ENCODE data around the gene SLC35B1.

Gene SLC35B1

GRCh38 chr17:49747632-49748031 lies 39.9 kb upstream of the SLC35B1 start:
- TF ChIP-seq CTCF (IDR thresholded peaks at IDR 0.05) = no peak
- Histone ChIP-seq H3K4me3 (ENCODE audit: low read depth, low read length) (no peak overlapping the region), H3K27ac (no peak overlapping the region), H3K79me2 (peaks cover 14% of the 10 kb centered on the region), H2AFZ (no peak overlapping the region), H3K36me3 (ENCODE audit: control insufficient read depth, insufficient read depth, low read length) (no peaks in the 10 kb centered on the region), H3K4me1 (peaks cover 5% of the 10 kb centered on the region), H3K27me3 (ENCODE audit: control insufficient read depth, insufficient read depth, low read length) (no peaks in the 10 kb centered on the region), H3K9ac (no peak overlapping the region), H3K9me3 (ENCODE audit: control insufficient read depth, low read length) (no peaks in the 10 kb centered on the region), H3K4me2 (ENCODE audit: low read length) (no peak overlapping the region)

- no peaks in the 10 kb centered on the region for H3K9me3 ChIP-seq (ENCODE audit: control insufficient read depth, low read length)
- H2AFZ ChIP-seq = no peak overlapping the region
- H3K27ac ChIP-seq = no peak overlapping the region
- H3K27me3 ChIP-seq (ENCODE audit: control insufficient read depth, insufficient read depth, low read length) = no peaks in the 10 kb centered on the region
- H3K79me2 ChIP-seq = peaks cover 10% of the 10 kb centered on the region
- H3K4me1 ChIP-seq = peaks cover 5% of the 10 kb centered on the region
- no peaks in the 10 kb centered on the region for H3K36me3 ChIP-seq (ENCODE audit: control insufficient read depth, insufficient read depth, low read length)
- no peak overlapping the region for H3K9ac ChIP-seq
- H3K4me3 ChIP-seq (ENCODE audit: low read depth, low read length) = no peak overlapping the region
- no peak overlapping the region for H3K4me2 ChIP-seq (ENCODE audit: low read length)
- no peak for TF ChIP-seq CTCF (IDR thresholded peaks at IDR 0.05)
Observed at GRCh38 chr17:49746791-49747490, 39.2 kb upstream of the SLC35B1 start.

- Histone ChIP-seq H2AFZ (no peak overlapping the region), H3K9ac (no peak overlapping the region), H3K79me2 (peaks cover 7% of the 10 kb centered on the region), H3K27me3 (ENCODE audit: control insufficient read depth, insufficient read depth, low read length) (no peaks in the 10 kb centered on the region), H3K9me3 (ENCODE audit: control insufficient read depth, low read length) (no peaks in the 10 kb centered on the region), H3K4me2 (ENCODE audit: low read length) (no peak overlapping the region), H3K4me3 (ENCODE audit: low read depth, low read length) (no peak overlapping the region), H3K27ac (no peak overlapping the region), H3K4me1 (peaks cover 5% of the 10 kb centered on the region), H3K36me3 (ENCODE audit: control insufficient read depth, insufficient read depth, low read length) (no peaks in the 10 kb centered on the region)
- TF ChIP-seq CTCF (IDR thresholded peaks at IDR 0.05) = no peak
Observed at GRCh38 chr17:49745175-49746139, 37.7 kb upstream of the SLC35B1 start.

- TF ChIP-seq CTCF (IDR thresholded peaks at IDR 0.05) = no peak
- H3K27me3 ChIP-seq (ENCODE audit: control insufficient read depth, insufficient read depth, low read length) = no peaks in the 10 kb centered on the region
- peaks cover 15% of the 10 kb centered on the region for H3K79me2 ChIP-seq
- no peak overlapping the region for H3K9ac ChIP-seq
- no peak overlapping the region for H3K4me3 ChIP-seq (ENCODE audit: low read depth, low read length)
- H3K36me3 ChIP-seq (ENCODE audit: control insufficient read depth, insufficient read depth, low read length) = no peaks in the 10 kb centered on the region
- H2AFZ ChIP-seq = no peak overlapping the region
- H3K27ac ChIP-seq = peak overlapping the region; percentile 1
- H3K9me3 ChIP-seq (ENCODE audit: control insufficient read depth, low read length) = no peaks in the 10 kb centered on the region
- peaks cover 27% of the 10 kb centered on the region for H3K4me1 ChIP-seq
- no peak overlapping the region for H3K4me2 ChIP-seq (ENCODE audit: low read length)
Observed at GRCh38 chr17:49742166-49742638, 34.4 kb upstream of the SLC35B1 start.

All from parathyroid adenoma (tissue), 2 donors.